Aorta (tissue), 5 donors: ENCODE data around the gene GABRG3. TPM values are rescaled to one million over a fixed set of nuclear protein-coding genes. Genes with fewer than 3 reads are reported as not detected.

Source experiments
- ATAC-seq: fragments of 200-7000 bp; cut with Tn5 transposase; one replicate; pipeline ENCODE4 v1.9.1; 2022; ENCODE audit warnings: moderate library complexity; ENCODE audit not compliant: low FRiP score
- DNase-seq, 2 donors: peaks; one replicate each; pipeline ENCODE4 v3.0.0-alpha.2; 2020
- H3K27ac ChIP-seq, 2 donors: one replicate each; pipeline ENCODE4 v1.5.1; 2013; ENCODE audit warnings: low read length in 2 of 2, mild to moderate bottlenecking in 2 of 2, moderate library complexity in 2 of 2, control low read depth in 1 of 2, inconsistent platforms in 1 of 2, low read depth in 1 of 2
- H3K27me3 ChIP-seq, 2 donors: one replicate each; pipeline ENCODE4 v1.6.1; 2013; ENCODE audit warnings: control low read depth in 1 of 2, low read length in 1 of 2, mild to moderate bottlenecking in 1 of 2, moderate library complexity in 1 of 2; ENCODE audit not compliant: insufficient read depth in 2 of 2, control insufficient read depth in 1 of 2
- H3K36me3 ChIP-seq, 2 donors: one replicate each; pipeline ENCODE4 v1.6.1; 2013; ENCODE audit warnings: control low read depth in 1 of 2, low read length in 1 of 2, mild to moderate bottlenecking in 1 of 2; ENCODE audit not compliant: insufficient read depth in 2 of 2, control insufficient read depth in 1 of 2
- H3K4me1 ChIP-seq, 2 donors: one replicate each; pipeline ENCODE4 v1.6.1; 2013; ENCODE audit warnings: low read length in 2 of 2, control low read depth in 1 of 2, mild to moderate bottlenecking in 1 of 2, moderate library complexity in 1 of 2; ENCODE audit not compliant: insufficient read depth in 2 of 2, control insufficient read depth in 1 of 2
- H3K4me3 ChIP-seq, 2 donors: one replicate each; pipeline ENCODE4 v1.5.1; 2013; ENCODE audit warnings: low read length in 2 of 2, control low read depth in 1 of 2, mild to moderate bottlenecking in 1 of 2
- H3K9me3 ChIP-seq: one replicate; pipeline ENCODE4 v1.6.1; 2013; ENCODE audit warnings: mild to moderate bottlenecking, low read length; ENCODE audit not compliant: control insufficient read depth
- WGBS, 2 donors: extraction: QIAGEN DNeasy Blood & Tissue Kit; methylation state at CpG; one replicate each; pipeline ENCODE4 v1.1.7; 2013; 5-methylcytosine and 5-hydroxymethylcytosine counted together
- intact Hi-C, 2 donors: fragments of 100-400 bp; cut with DNase I; formaldehyde crosslinking; loops; one replicate each; pipeline versions ENCODE4 v1.14.2 to v1.15.0; 2022
- polyA plus RNA-seq, 2 donors: library from polyadenylated mRNA; stranded (reverse); fragments of 200-250 nt; gene quantifications; one replicate each; pipeline ENCODE4 v1.2.3, GENCODE V29; 2013
- total RNA-seq, 2 donors: library from RNA; stranded (reverse); fragmentation: NEBNext Ultra II Directional; extraction: Animal tissue kit (Norgen Biotek cat#: 25700); gene quantifications; one replicate each; pipeline ENCODE4 v1.2.1, GENCODE V29; 2021
- donor health status: healthy with polysubstance abuse.
- donor health status: Bipolar disorder and iron deficiency.
- donor health status: DM: no; HTN: no; CAD: no.
- donor health status: DM: no; HTN: no; CAD: no.
- donor health status: DM: yes; HTN: yes; CAD: no.

Gene GABRG3
- total and polyA plus RNA-seq, 4 donors, result not detected

- peaks cover 4% of the 10 kb centered on the region for H3K9me3 ChIP-seq
- H3K4me1 ChIP-seq, result no peaks in the 10 kb centered on the region
- DNase-seq (no peak), ATAC-seq (no peak)
- H3K27me3 ChIP-seq, result no peaks in the 10 kb centered on the region
- H3K27ac ChIP-seq, result no peak overlapping the region
- intact Hi-C loops, result no loop called here
- no peak overlapping the region for H3K4me3 ChIP-seq
- no peaks in the 10 kb centered on the region for H3K36me3 ChIP-seq
Observed at GRCh38 chr15:27272427-27272826, 301.4 kb downstream of the GABRG3 start.

- WGBS, 2 donors, result 82 to 86% methylated on average over 3 of the region's 3 CpGs
Observed at GRCh38 chr15:27273506-27273905, 302.5 kb downstream of the GABRG3 start.

GRCh38 chr15:27278761-27279160 lies 307.8 kb downstream of the GABRG3 start:
- intact Hi-C loops, result no loop called here
- H3K9me3 ChIP-seq, result peaks cover 3% of the 10 kb centered on the region
- H3K27me3 ChIP-seq, result no peaks in the 10 kb centered on the region
- WGBS, 2 donors, result 33 to 38% methylated on average over 3 of the region's 3 CpGs
- no peaks in the 10 kb centered on the region for H3K4me1 ChIP-seq
- no peak overlapping the region for H3K27ac ChIP-seq
- DNase-seq (no peak), ATAC-seq (no peak)
- no peaks in the 10 kb centered on the region for H3K36me3 ChIP-seq
- no peak overlapping the region for H3K4me3 ChIP-seq

More at GRCh38 chr15:27273506-27273905, 302.5 kb downstream of the GABRG3 start:
- Histone ChIP-seq H3K36me3 (no peaks in the 10 kb centered on the region), H3K9me3 (peaks cover 4% of the 10 kb centered on the region), H3K27me3 (no peaks in the 10 kb centered on the region), H3K4me3 (no peak overlapping the region), H3K4me1 (no peaks in the 10 kb centered on the region), H3K27ac (no peak overlapping the region)
- intact Hi-C loops, result no loop called here
- ATAC-seq (no peak), DNase-seq (no peak)

- no peaks in the 10 kb centered on the region for H3K36me3 ChIP-seq
- H3K4me3 ChIP-seq, result no peak overlapping the region
- intact Hi-C loops, result no loop called here
- WGBS, 2 donors, result 66 to 73% methylated on average over 3 of the region's 3 CpGs
- ATAC-seq (no peak), DNase-seq (no peak)
- H3K27me3 ChIP-seq, result no peaks in the 10 kb centered on the region
- no peaks in the 10 kb centered on the region for H3K9me3 ChIP-seq
- no peak overlapping the region for H3K27ac ChIP-seq
- H3K4me1 ChIP-seq, result no peaks in the 10 kb centered on the region
Observed at GRCh38 chr15:27292641-27293040, 321.7 kb downstream of the GABRG3 start.

- Histone ChIP-seq H3K4me1 (no peaks in the 10 kb centered on the region), H3K27me3 (no peaks in the 10 kb centered on the region), H3K36me3 (no peaks in the 10 kb centered on the region), H3K9me3 (no peaks in the 10 kb centered on the region), H3K4me3 (no peak overlapping the region), H3K27ac (no peak overlapping the region)
- intact Hi-C loops, result no loop called here
- DNase-seq (no peak), ATAC-seq (no peak)
- WGBS, 2 donors, result 86 to 94% methylated on average over 1 of the region's 1 CpG
Observed at GRCh38 chr15:27293607-27294006, 322.6 kb downstream of the GABRG3 start.

- Histone ChIP-seq H3K36me3 (no peaks in the 10 kb centered on the region), H3K4me3 (no peak overlapping the region), H3K9me3 (peaks cover 2% of the 10 kb centered on the region), H3K4me1 (no peaks in the 10 kb centered on the region), H3K27ac (no peak overlapping the region), H3K27me3 (no peaks in the 10 kb centered on the region)
- intact Hi-C loops, result no loop called here
- 72 to 73% methylated on average over 5 of the region's 5 CpGs for WGBS, 2 donors
- no peak for ATAC-seq
- no peak for DNase-seq
Observed at GRCh38 chr15:27317736-27318135, 346.8 kb downstream of the GABRG3 start.

GRCh38 chr15:27323801-27324200 lies 352.8 kb downstream of the GABRG3 start:
- H3K36me3 ChIP-seq, result no peaks in the 10 kb centered on the region
- WGBS, 2 donors, result 86 to 87% methylated on average over 9 of the region's 9 CpGs
- ATAC-seq, result peak; percentile 45
- H3K27me3 ChIP-seq, result no peaks in the 10 kb centered on the region
- intact Hi-C loops, result no loop called here
- H3K4me3 ChIP-seq, result no peak overlapping the region
- DNase-seq, result no peak
- peaks cover 9% of the 10 kb centered on the region for H3K9me3 ChIP-seq
- H3K27ac ChIP-seq, result no peak overlapping the region
- no peaks in the 10 kb centered on the region for H3K4me1 ChIP-seq

- Histone ChIP-seq H3K9me3 (peaks cover 9% of the 10 kb centered on the region), H3K4me1 (no peaks in the 10 kb centered on the region), H3K4me3 (no peak overlapping the region), H3K27me3 (no peaks in the 10 kb centered on the region), H3K27ac (no peak overlapping the region), H3K36me3 (no peaks in the 10 kb centered on the region)
- intact Hi-C loops, result no loop called here
- ATAC-seq, result no peak
- DNase-seq, result no peak
- WGBS, 2 donors, result 54 to 62% methylated on average over 4 of the region's 4 CpGs
Observed at GRCh38 chr15:27324886-27325615, 354.1 kb downstream of the GABRG3 start.

GRCh38 chr15:27327467-27328025 lies 356.6 kb downstream of the GABRG3 start:
- intact Hi-C loops, result no loop called here
- Histone ChIP-seq H3K27me3 (no peaks in the 10 kb centered on the region), H3K36me3 (no peaks in the 10 kb centered on the region), H3K4me3 (no peak overlapping the region), H3K4me1 (no peaks in the 10 kb centered on the region), H3K9me3 (peaks cover 9% of the 10 kb centered on the region), H3K27ac (no peak overlapping the region)
- 57% methylated on average over 8 of the region's 8 CpGs for WGBS, 2 donors
- ATAC-seq (no peak), DNase-seq (no peak)
